Fibroblast of gingiva (primary cell): ENCODE results near the gene NARF.
"Not testable (repeated sequence)": the region's sequence is repeated elsewhere in the genome, so short reads cannot be mapped to it uniquely, and the experiment has no call there.

Experiments used
- DNase-seq: peaks from one replicate; pipeline ENCODE4 v3.0.0-alpha.2; 2011; ENCODE audit warnings: low read depth

The NARF gene

GRCh38 chr17:82536512-82537201 is 78.1 kb downstream of the NARF start:
- peak; percentile 54 for DNase-seq

GRCh38 chr17:82537228-82537627 is 78.7 kb downstream of the NARF start:
- not testable (repeated sequence) for DNase-seq

GRCh38 chr17:82539076-82539475 is 80.5 kb downstream of the NARF start:
- not testable (repeated sequence) for DNase-seq
